GM12873 (cell line): ENCODE results near the gene FAM228A.

Source experiments
- CTCF ChIP-seq: IDR thresholded peaks from 2 replicates; pipeline ENCODE4 v1.5.1; 2012; ENCODE audit warnings: low read depth, mild to moderate bottlenecking, moderate library complexity, low read length, control low read depth; ENCODE audit not compliant: insufficient read depth; ENCODE audit errors: missing control alignments

Gene FAM228A

GRCh38 chr2:24190503-24190902 lies 15.7 kb downstream of the FAM228A start:
- TF ChIP-seq CTCF = no peak

- TF ChIP-seq CTCF = no peak
Observed at GRCh38 chr2:24191156-24191555, 16.3 kb downstream of the FAM228A start.

- no peak for TF ChIP-seq CTCF
Observed at GRCh38 chr2:24191848-24192247, 17.0 kb downstream of the FAM228A start.

GRCh38 chr2:24199968-24200590 lies 25.2 kb downstream of the FAM228A start:
- no peak for TF ChIP-seq CTCF

- no peak for TF ChIP-seq CTCF
Observed at GRCh38 chr2:24200799-24201198, 25.9 kb downstream of the FAM228A start.

GRCh38 chr2:24203029-24203786 lies 28.4 kb downstream of the FAM228A start:
- TF ChIP-seq CTCF = no peak

GRCh38 chr2:24203787-24204150 lies 28.9 kb downstream of the FAM228A start:
- no peak for TF ChIP-seq CTCF
